GM18519 (cell line): ENCODE data around the gene CEP43.

Source experiments
- ATAC-seq: cut with Tn5 transposase; IDR thresholded peaks from one replicate; pipeline ENCODE4 v1.9.1; 2021; ENCODE audit warnings: mild to moderate bottlenecking, moderate library complexity; ENCODE audit not compliant: unreplicated experiment, low FRiP score

Gene CEP43

GRCh38 chr6:167005350-167006159 lies 6.4 kb downstream of the CEP43 start:
- no peak for ATAC-seq

GRCh38 chr6:167007985-167008384 lies 8.8 kb downstream of the CEP43 start:
- ATAC-seq: no peak

GRCh38 chr6:167013067-167013466 lies 13.9 kb downstream of the CEP43 start:
- no peak for ATAC-seq

GRCh38 chr6:167013946-167014345 lies 14.7 kb downstream of the CEP43 start:
- no peak for ATAC-seq

- no peak for ATAC-seq
Measured at GRCh38 chr6:167015302-167015701, 16.1 kb downstream of the CEP43 start.

GRCh38 chr6:167020206-167020605 lies 21.0 kb downstream of the CEP43 start:
- no peak for ATAC-seq

GRCh38 chr6:167027308-167027707 lies 28.1 kb downstream of the CEP43 start:
- no peak for ATAC-seq

- ATAC-seq: no peak
Measured at GRCh38 chr6:167027772-167028171, 28.6 kb downstream of the CEP43 start.

- ATAC-seq: no peak
Measured at GRCh38 chr6:167030222-167031072, 31.2 kb downstream of the CEP43 start.

- ATAC-seq: no peak
Measured at GRCh38 chr6:167031082-167031709, 32.0 kb downstream of the CEP43 start.

- ATAC-seq: no peak
Measured at GRCh38 chr6:167034056-167034455, 34.9 kb downstream of the CEP43 start.

- ATAC-seq: no peak
Measured at GRCh38 chr6:167037762-167038161, 38.6 kb downstream of the CEP43 start.

- no peak for ATAC-seq
Measured at GRCh38 chr6:167044696-167045095, 45.5 kb downstream of the CEP43 start.

- ATAC-seq: no peak
Measured at GRCh38 chr6:167045828-167046580, 46.8 kb downstream of the CEP43 start.

- no peak for ATAC-seq
Measured at GRCh38 chr6:167046861-167047495, 47.8 kb downstream of the CEP43 start.

GRCh38 chr6:167047554-167047953 lies 48.4 kb downstream of the CEP43 start:
- peak; percentile 77 for ATAC-seq
